Astrocyte (in vitro differentiated cells and primary cell): ENCODE measurements around the gene GABBR2.

Source experiments
- EZH2 ChIP-seq: IDR thresholded peaks from 2 replicates; pipeline ENCODE4 v1.6.1; 2012; ENCODE audit warnings: mild to moderate bottlenecking, low read length, inconsistent platforms; ENCODE audit not compliant: insufficient read depth
- TF ChIP-seq, protein P1 (sequence below): IDR thresholded peaks from 2 replicates; pipeline ENCODE4 v1.5.1; 2011; ENCODE audit warnings: low read depth, mild to moderate bottlenecking, inconsistent platforms, low read length, moderate library complexity; ENCODE audit not compliant: insufficient read depth

DNA sequence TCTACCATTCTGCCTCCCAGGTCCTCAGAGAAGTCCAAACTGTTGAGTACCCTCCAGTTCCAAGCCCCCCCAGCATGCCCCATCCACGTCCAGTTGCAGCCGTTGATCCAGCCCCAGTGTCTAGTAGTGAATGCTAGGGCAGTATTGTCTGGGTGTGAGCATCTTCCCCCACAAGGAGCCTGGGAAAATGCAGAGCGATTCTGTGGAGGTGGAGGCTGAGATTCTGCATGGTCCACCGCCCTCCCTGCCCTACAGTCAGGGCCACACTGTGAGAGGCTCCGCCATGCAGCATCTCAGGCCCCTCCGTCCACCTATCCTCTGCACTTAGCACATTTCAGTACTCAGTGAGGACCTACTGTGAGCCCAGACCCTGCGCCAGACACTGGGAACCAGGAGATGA lies 135.9 kb downstream of the GABBR2 start:
- TF ChIP-seq EZH2 = no peak
- TF ChIP-seq, protein P1, sequence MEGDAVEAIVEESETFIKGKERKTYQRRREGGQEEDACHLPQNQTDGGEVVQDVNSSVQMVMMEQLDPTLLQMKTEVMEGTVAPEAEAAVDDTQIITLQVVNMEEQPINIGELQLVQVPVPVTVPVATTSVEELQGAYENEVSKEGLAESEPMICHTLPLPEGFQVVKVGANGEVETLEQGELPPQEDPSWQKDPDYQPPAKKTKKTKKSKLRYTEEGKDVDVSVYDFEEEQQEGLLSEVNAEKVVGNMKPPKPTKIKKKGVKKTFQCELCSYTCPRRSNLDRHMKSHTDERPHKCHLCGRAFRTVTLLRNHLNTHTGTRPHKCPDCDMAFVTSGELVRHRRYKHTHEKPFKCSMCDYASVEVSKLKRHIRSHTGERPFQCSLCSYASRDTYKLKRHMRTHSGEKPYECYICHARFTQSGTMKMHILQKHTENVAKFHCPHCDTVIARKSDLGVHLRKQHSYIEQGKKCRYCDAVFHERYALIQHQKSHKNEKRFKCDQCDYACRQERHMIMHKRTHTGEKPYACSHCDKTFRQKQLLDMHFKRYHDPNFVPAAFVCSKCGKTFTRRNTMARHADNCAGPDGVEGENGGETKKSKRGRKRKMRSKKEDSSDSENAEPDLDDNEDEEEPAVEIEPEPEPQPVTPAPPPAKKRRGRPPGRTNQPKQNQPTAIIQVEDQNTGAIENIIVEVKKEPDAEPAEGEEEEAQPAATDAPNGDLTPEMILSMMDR = no peak
